GM12878 (cell line): Measurements from ENCODE around the gene DDX20. TPM values are rescaled to one million over a fixed set of nuclear protein-coding genes. Genes with fewer than 3 reads are reported as not detected.
"Not testable (repeated sequence)": the region's sequence is repeated elsewhere in the genome, so short reads cannot be mapped to it uniquely, and the experiment has no call there.

Experiments
- ATAC-seq: fragments of 200-7000 bp; cut with Tn5 transposase; 3 replicates; pipeline ENCODE4 v1.9.1; 2020; ENCODE audit warnings: mild to moderate bottlenecking, moderate library complexity
- BruUV-seq: library from RNA; stranded (reverse); fragments of 400-500 nt; replicated peaks from 2 replicates; lab custom pipeline; 2021; lab: Mats Ljungman, UMichigan
- CTCF ChIA-PET: fragments of 300-600 bp; sonication (Branson Sonifier 250); formaldehyde crosslinking; extraction: SDS; loops from one replicate; lab custom pipeline; 2021; ENCODE audit warnings: inconsistent platforms; lab: Yijun Ruan, JAX
- POLR2A ChIA-PET: fragments of 350-600 bp; formaldehyde crosslinking; extraction: SDS; loops from one replicate; lab custom pipeline; 2021; ENCODE audit warnings: inconsistent platforms; lab: Charles Lee
- RAD21 ChIA-PET: fragments of 300-600 bp; sonication (Branson Sonifier 250); formaldehyde crosslinking; loops from one replicate; lab custom pipeline; 2023; ENCODE audit warnings: antibody characterized with exemption; ENCODE audit not compliant: unreplicated experiment; lab: Charles Lee
- SMC1A ChIA-PET: fragments of 300-600 bp; sonication (Branson Sonifier 250); formaldehyde crosslinking; loops from one replicate; lab custom pipeline; 2023; ENCODE audit not compliant: unreplicated experiment, uncharacterized antibody; lab: Charles Lee
- DNase-seq: peaks from one replicate; pipeline ENCODE4 v3.0.0-alpha.2; 2011; ENCODE audit warnings: low read depth, low spot score
- FAIRE-seq: peaks from 3 replicates; lab custom pipeline; 2011; peaks lifted over from hg19 to GRCh38; lab: Jason Lieb, UNC
- H2AFZ ChIP-seq: 2 replicates; pipeline ENCODE4 v1.6.0; 2011; ENCODE audit warnings: low read depth, low read length, control low read depth; ENCODE audit not compliant: control insufficient read depth
- H3K27ac ChIP-seq: 2 replicates; pipeline ENCODE4 v1.5.1; 2011; ENCODE audit warnings: control low read depth; ENCODE audit not compliant: control insufficient read depth, insufficient read depth
- H3K27me3 ChIP-seq, 2 experiments: replicated peaks in 1 of 2; 2 replicates each; pipeline versions ENCODE4 v1.6.0 to v1.6.1; 2011; ENCODE audit warnings: low read length in 1 of 2; ENCODE audit not compliant: control insufficient read depth in 2 of 2, insufficient read depth in 2 of 2
- H3K36me3 ChIP-seq, 2 experiments: 2 replicates each; pipeline ENCODE4 v1.5.1; 2011; ENCODE audit warnings: low read length in 1 of 2; ENCODE audit not compliant: control insufficient read depth in 2 of 2, insufficient read depth in 2 of 2
- H3K4me1 ChIP-seq: 2 replicates; pipeline ENCODE4 v1.6.1; 2011; ENCODE audit warnings: mild to moderate bottlenecking, low read length, moderate library complexity, mixed read lengths; ENCODE audit not compliant: control insufficient read depth, insufficient read depth
- H3K4me2 ChIP-seq: 2 replicates; pipeline ENCODE4 v1.6.0; 2011; ENCODE audit warnings: control low read depth; ENCODE audit not compliant: control insufficient read depth, insufficient read depth
- H3K4me3 ChIP-seq: fragments of 200-600 bp; sonication (generic); 2 replicates; pipeline ENCODE4 v1.5.1; 2016
- H3K79me2 ChIP-seq: 2 replicates; pipeline ENCODE4 v1.6.0; 2011; ENCODE audit warnings: low read length; ENCODE audit not compliant: control insufficient read depth, insufficient read depth
- H3K9ac ChIP-seq: 2 replicates; pipeline ENCODE4 v1.8.0; 2011; ENCODE audit warnings: low read length, control low read depth, mixed read lengths; ENCODE audit not compliant: control insufficient read depth, insufficient read depth
- H3K9me3 ChIP-seq: replicated peaks from 3 replicates; pipeline ENCODE4 v1.5.1; 2011; ENCODE audit warnings: mild to moderate bottlenecking, low read length; ENCODE audit not compliant: control insufficient read depth, insufficient read depth
- H4K20me1 ChIP-seq: 2 replicates; pipeline ENCODE4 v1.6.0; 2011; ENCODE audit not compliant: control insufficient read depth, insufficient read depth
- KDM1A ChIP-seq: fragments of 200-600 bp; sonication (generic); IDR thresholded peaks from 2 replicates; pipeline ENCODE4 v1.6.1; 2016; ENCODE audit warnings: borderline replicate concordance
- NFXL1 ChIP-seq: fragments of 450-650 bp; IDR thresholded peaks from 2 replicates; pipeline ENCODE4 v1.6.1; 2017; ENCODE audit warnings: antibody characterized with exemption, mild to moderate bottlenecking, borderline replicate concordance
- NR2F1 ChIP-seq: fragments of 450-650 bp; conservative IDR thresholded peaks from 2 replicates; pipeline ENCODE4 v1.6.1; 2017; ENCODE audit warnings: mild to moderate bottlenecking
- POLR2A ChIP-seq: IDR thresholded peaks from 2 replicates; pipeline ENCODE4 v1.6.1; 2011; ENCODE audit warnings: low read depth, mild to moderate bottlenecking, low read length
- PRDM15 ChIP-seq: fragments of 450-650 bp; formaldehyde crosslinking; IDR thresholded peaks from 2 replicates; pipeline ENCODE4 v1.4.0; 2020; ENCODE audit warnings: mild to moderate bottlenecking, moderate library complexity
- SMAD1 ChIP-seq: fragments of 450-650 bp; IDR thresholded peaks from 2 replicates; pipeline ENCODE4 v1.6.1; 2018; ENCODE audit warnings: mild to moderate bottlenecking, low read depth; ENCODE audit not compliant: partially characterized antibody
- TAF1 ChIP-seq: IDR thresholded peaks from 2 replicates; pipeline ENCODE4 v1.6.1; 2011; ENCODE audit warnings: mild to moderate bottlenecking, low read depth, low read length, borderline replicate concordance
- YBX1 ChIP-seq: fragments of 450-650 bp; IDR thresholded peaks from 2 replicates; pipeline ENCODE4 v1.6.1; 2016; ENCODE audit warnings: antibody characterized with exemption
- YY1 ChIP-seq: IDR thresholded peaks from 2 replicates; pipeline ENCODE4 v1.6.1; 2011; ENCODE audit warnings: low read depth, mild to moderate bottlenecking, low read length
- ZZZ3 ChIP-seq: IDR thresholded peaks from 2 replicates; pipeline ENCODE4 v1.6.1; 2011; ENCODE audit warnings: low read depth; ENCODE audit not compliant: control insufficient read depth, insufficient read length
- WGBS: methylation state at CpG from one replicate; pipeline ENCODE4 v1.1.6; 2016; ENCODE audit warnings: low lambda C conversion rate; ENCODE audit not compliant: insufficient replicate concordance, insufficient coverage; ENCODE audit errors: missing lambda C conversion rate; 5-methylcytosine and 5-hydroxymethylcytosine counted together
- in situ Hi-C: fragments of 300-500 bp; cut with MboI; formaldehyde crosslinking; loops from 9 replicates; pipeline ENCODE4 v1.14.3; 2018; ENCODE audit warnings: mixed read lengths
- intact Hi-C: fragments of 100-400 bp; cut with micrococcal nuclease; formaldehyde crosslinking; loops from one replicate; pipeline ENCODE4 v1.14.2; 2022; ENCODE audit not compliant: unreplicated experiment
- polyA plus RNA-seq, 11 experiments: library from polyadenylated mRNA; depleted of rRNA in 4 of 11; unstranded in 6 of 11; stranded (reverse) in 5 of 11; fragments of >200 nt; fragmentation: Nextera tagmentation in 4 of 11; fragmentation: Illumina TruSeq in 1 of 11; extraction: Ambion mirVana in 4 of 11; extraction: Trizol in 1 of 11; gene quantifications; 1 replicate in 1 of 11; 2 replicates in 10 of 11; pipeline versions ENCODE4 v1.2.1 to v1.2.3, GENCODE V29; 2011 to 2016; ENCODE audit warnings: inconsistent platforms in 2 of 11, missing spikeins in 2 of 11, low read depth in 1 of 11
- total RNA-seq, 4 experiments: library from RNA; depleted of rRNA in 3 of 4; stranded (reverse); fragments of >200 nt in 3 of 4; fragmentation: Illumina TruSeq in 1 of 4; extraction: Trizol in 1 of 4; gene quantifications; 2 replicates each; pipeline versions ENCODE4 v1.2.1 to v1.2.3, GENCODE V29; 2013 to 2021

DDX20 gene
- total and polyA plus RNA-seq, 10 of the 15 experiments (the other 5 are each of a cell fraction or from before 2014, with no cell fraction given) = 7.2 to 30.6 (median 25.1) TPM

GRCh38 chr1:111798580-111798979, 42.9 kb downstream of the DDX20 start (continued):
- TF ChIP-seq PRDM15 (CRISPR knock-in tag) = no peak
- no peak for TF ChIP-seq NFXL1
- TF ChIP-seq KDM1A = no peak
- no peak for TF ChIP-seq YBX1
- no peak for TF ChIP-seq POLR2A
- no peak for TF ChIP-seq TAF1
- TF ChIP-seq YY1 = no peak
- TF ChIP-seq ZZZ3 = no peak
- TF ChIP-seq SMAD1 = no peak
- TF ChIP-seq NR2F1 = no peak

DNA sequence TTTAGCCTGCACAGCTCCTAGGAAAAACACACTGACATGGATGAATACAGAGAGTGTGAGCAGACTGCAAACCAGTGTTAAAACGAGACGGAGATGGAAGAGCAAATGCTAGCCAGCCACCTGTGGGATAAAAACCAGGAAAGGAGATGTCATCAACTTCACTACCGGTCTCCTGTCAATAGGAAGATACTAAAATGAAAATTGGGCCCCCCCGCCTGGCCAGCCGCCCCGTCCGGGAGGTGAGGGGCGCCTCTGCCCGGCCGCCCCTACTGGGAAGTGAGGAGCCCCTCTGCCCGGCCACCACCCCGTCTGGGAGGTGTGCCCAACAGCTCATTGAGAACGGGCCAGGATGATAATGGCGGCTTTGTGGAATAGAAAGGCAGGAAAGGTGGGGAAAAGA, 44.0 kb downstream of the DDX20 start:
- in situ Hi-C loops, H3K4me3 ChIP-seq, H3K36me3 ChIP-seq, BruUV-seq, H3K9ac ChIP-seq, SMC1A ChIA-PET, H3K4me1 ChIP-seq, FAIRE-seq, RAD21 ChIA-PET, H4K20me1 ChIP-seq, DNase-seq, H3K4me2 ChIP-seq, H3K27me3 ChIP-seq, H3K27ac ChIP-seq, intact Hi-C loops, H2AFZ ChIP-seq, POLR2A ChIA-PET, H3K79me2 ChIP-seq, ATAC-seq, H3K9me3 ChIP-seq: not testable (repeated sequence)
- CTCF ChIA-PET = interaction anchor here (0.6 kb wide), 1 partner anchor 434 kb away, joined by 3 read pairs; no protein-coding TSS in a partner anchor
- WGBS = 36% methylated on average over 8 of the region's 14 CpGs
